Mesenchymal stem cell (in vitro differentiated cells and primary cell): ENCODE measurements around the gene RCN1.
"Not testable (repeated sequence)": the region's sequence is repeated elsewhere in the genome, so short reads cannot be mapped to it uniquely, and the experiment has no call there.

Experiments used
- DNase-seq: peaks from one replicate; pipeline ENCODE4 v3.0.0-alpha.2; 2013
- H2AFZ ChIP-seq: one replicate; pipeline ENCODE4 v1.6.1; 2013; ENCODE audit warnings: low read depth, mild to moderate bottlenecking, control low read depth, inconsistent platforms, low read length, moderate library complexity
- H2AK5ac ChIP-seq: 2 replicates; pipeline ENCODE4 v1.6.1; 2013; ENCODE audit warnings: low read length, moderate library complexity, mild to moderate bottlenecking, inconsistent platforms; ENCODE audit not compliant: severe bottlenecking
- H2BK120ac ChIP-seq: one replicate; pipeline ENCODE4 v1.6.1; 2013; ENCODE audit warnings: low read depth, mild to moderate bottlenecking, inconsistent platforms, low read length, moderate library complexity
- H2BK12ac ChIP-seq, 2 experiments: one replicate each; pipeline ENCODE4 v1.6.1; 2013; ENCODE audit warnings: inconsistent platforms in 2 of 2, low read length in 2 of 2, mild to moderate bottlenecking in 2 of 2, moderate library complexity in 2 of 2, control low read depth in 1 of 2
- H2BK15ac ChIP-seq: one replicate; pipeline ENCODE4 v1.6.1; 2013; ENCODE audit warnings: mild to moderate bottlenecking, low read depth, inconsistent platforms; ENCODE audit not compliant: poor library complexity, severe bottlenecking
- H2BK5ac ChIP-seq: 2 replicates; pipeline ENCODE4 v1.6.1; 2013; ENCODE audit warnings: low read depth, mild to moderate bottlenecking, low read length, control low read depth, inconsistent platforms; ENCODE audit not compliant: poor library complexity, severe bottlenecking
- H3K14ac ChIP-seq, 2 experiments: one replicate each; pipeline ENCODE4 v1.6.1; 2013; ENCODE audit warnings: inconsistent platforms in 2 of 2, low read length in 2 of 2, control low read depth in 1 of 2, mild to moderate bottlenecking in 1 of 2, moderate library complexity in 1 of 2
- H3K18ac ChIP-seq, 2 experiments: one replicate each; pipeline ENCODE4 v1.6.1; 2013; ENCODE audit warnings: inconsistent platforms in 2 of 2, low read length in 2 of 2, control low read depth in 1 of 2, low read depth in 1 of 2, mild to moderate bottlenecking in 1 of 2
- H3K23ac ChIP-seq, 2 experiments: one replicate each; pipeline ENCODE4 v1.6.1; 2013; ENCODE audit warnings: inconsistent platforms in 2 of 2, low read length in 2 of 2, mild to moderate bottlenecking in 2 of 2, moderate library complexity in 2 of 2, control low read depth in 1 of 2
- H3K27ac ChIP-seq: 2 replicates; pipeline ENCODE4 v1.5.1; 2013; ENCODE audit warnings: mild to moderate bottlenecking, moderate library complexity, low read length, control low read depth, inconsistent platforms; ENCODE audit not compliant: poor library complexity, severe bottlenecking
- H3K27me3 ChIP-seq, 2 experiments: 2 replicates each; pipeline versions ENCODE4 v1.6.1 to v1.7.0; 2013; ENCODE audit warnings: low read length in 2 of 2, mild to moderate bottlenecking in 2 of 2, moderate library complexity in 2 of 2, control low read depth in 1 of 2, inconsistent platforms in 1 of 2; ENCODE audit not compliant: control insufficient read depth in 1 of 2, insufficient read depth in 1 of 2
- H3K36me3 ChIP-seq, 2 experiments: 2 replicates each; pipeline versions ENCODE4 v1.6.1 to v1.7.0; 2013; ENCODE audit warnings: low read length in 2 of 2, control low read depth in 1 of 2, inconsistent platforms in 1 of 2, low read depth in 1 of 2, mild to moderate bottlenecking in 1 of 2; ENCODE audit not compliant: insufficient read depth in 2 of 2, control insufficient read depth in 1 of 2
- H3K4ac ChIP-seq, 2 experiments: one replicate each; pipeline ENCODE4 v1.6.1; 2013; ENCODE audit warnings: inconsistent platforms in 2 of 2, low read length in 2 of 2, mild to moderate bottlenecking in 2 of 2, moderate library complexity in 2 of 2, control low read depth in 1 of 2, low read depth in 1 of 2
- H3K4me1 ChIP-seq: 2 replicates; pipeline ENCODE4 v1.6.1; 2013; ENCODE audit warnings: low read depth, low read length, control low read depth; ENCODE audit not compliant: control insufficient read depth, insufficient read depth
- H3K4me2 ChIP-seq: 2 replicates; pipeline ENCODE4 v1.6.1; 2013; ENCODE audit warnings: low read length, mild to moderate bottlenecking, inconsistent platforms; ENCODE audit not compliant: poor library complexity, severe bottlenecking
- H3K4me3 ChIP-seq, 2 experiments: 2 replicates each; pipeline versions ENCODE4 v1.5.1 to v1.7.0; 2013; ENCODE audit warnings: low read length in 2 of 2, mild to moderate bottlenecking in 2 of 2, control low read depth in 1 of 2, low read depth in 1 of 2; ENCODE audit not compliant: insufficient read depth in 1 of 2
- H3K79me1 ChIP-seq: replicated peaks from 2 replicates; pipeline ENCODE4 v1.6.1; 2013; ENCODE audit warnings: mild to moderate bottlenecking, control low read depth, low read length, inconsistent platforms; ENCODE audit not compliant: poor library complexity, severe bottlenecking
- H3K9ac ChIP-seq: 2 replicates; pipeline ENCODE4 v1.7.0; 2013; ENCODE audit warnings: mild to moderate bottlenecking, low read length, moderate library complexity
- H3K9me3 ChIP-seq: 2 replicates; pipeline ENCODE4 v1.7.0; 2013; ENCODE audit warnings: mild to moderate bottlenecking, low read length; ENCODE audit not compliant: control insufficient read depth
- H4K8ac ChIP-seq: one replicate; pipeline ENCODE4 v1.6.1; 2013; ENCODE audit warnings: inconsistent platforms, mild to moderate bottlenecking, low read length, moderate library complexity
- H4K91ac ChIP-seq: one replicate; pipeline ENCODE4 v1.6.1; 2013; ENCODE audit warnings: mild to moderate bottlenecking, low read length, inconsistent platforms
- WGBS: methylation state at CpG from one replicate; pipeline ENCODE4 v1.1.7; 2013; ENCODE audit warnings: mixed read lengths; 5-methylcytosine and 5-hydroxymethylcytosine counted together

The RCN1 gene

DNA sequence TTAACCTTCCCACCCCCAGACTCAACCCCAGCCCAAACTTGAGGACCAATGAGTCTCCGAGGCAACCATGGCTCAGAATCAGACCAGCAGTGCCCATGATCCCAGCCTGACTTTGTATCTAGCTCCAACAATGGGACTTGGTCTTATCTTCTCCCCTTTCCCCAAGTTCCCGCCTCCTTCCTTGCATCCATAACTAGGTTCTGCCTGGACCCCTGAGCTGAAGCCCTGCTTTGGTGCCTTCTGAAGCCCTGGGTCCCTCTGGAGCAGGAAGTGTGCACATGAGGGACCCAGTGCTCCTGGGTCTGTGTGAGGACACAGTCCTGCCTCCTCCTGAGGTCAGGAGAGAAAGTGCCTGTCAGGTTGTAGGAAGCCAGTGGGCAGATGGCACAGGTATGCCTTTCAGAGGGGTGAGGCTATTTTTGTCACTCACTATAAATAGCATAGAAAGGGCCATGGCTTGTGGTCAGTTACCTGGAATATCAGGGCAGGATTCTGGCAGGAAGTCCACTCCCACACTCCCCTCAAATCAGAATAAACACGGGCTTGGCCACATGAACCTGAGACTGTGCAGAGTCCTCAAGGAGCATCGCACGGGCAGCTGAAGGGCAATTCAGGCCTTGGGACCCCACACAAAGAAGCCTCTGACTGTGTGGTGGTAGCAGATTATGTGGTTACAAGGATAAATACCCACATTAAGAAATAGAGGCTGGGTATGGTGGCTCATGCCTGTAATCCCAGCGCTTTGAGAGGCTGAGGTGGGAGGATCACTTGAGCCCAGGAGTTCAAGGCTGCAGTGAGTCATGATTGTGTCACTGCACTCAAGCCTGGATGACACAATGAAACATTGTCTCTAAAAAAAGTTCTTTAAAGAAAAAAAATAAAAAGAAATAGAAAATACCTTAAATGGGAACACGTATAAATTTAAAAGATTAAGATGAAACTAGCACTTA lies 27.4 kb downstream of the RCN1 start:
- Histone ChIP-seq H3K79me1 (no peaks in the 10 kb centered on the region), H4K91ac (no peak overlapping the region), H2BK12ac (no peak overlapping the region), H2AK5ac (no peak overlapping the region), H3K4ac (no peak overlapping the region), H3K36me3 (no peaks in the 10 kb centered on the region), H4K8ac (no peak overlapping the region), H3K14ac (no peak overlapping the region), H3K27me3 (peaks cover 0 to 18% of the 10 kb centered on the region in 2 experiments), H3K18ac (peak overlapping the region in 1 of 2 experiments; percentile 0), H3K4me3 (no peak overlapping the region), H3K9ac (no peak overlapping the region), H2BK120ac (no peak overlapping the region), H3K27ac (no peak overlapping the region), H2BK15ac (no peak overlapping the region), H3K9me3 (no peaks in the 10 kb centered on the region), H3K23ac (no peak overlapping the region), H2AFZ (no peak overlapping the region), H2BK5ac (no peak overlapping the region), H3K4me2 (no peak overlapping the region), H3K4me1 (peaks cover 2% of the 10 kb centered on the region)
- DNase-seq: peak; percentile 70
- WGBS: 44% methylated on average over 6 of the region's 7 CpGs

GRCh38 chr11:32119139-32119538 lies 28.3 kb downstream of the RCN1 start:
- not testable (repeated sequence) for H2BK15ac ChIP-seq, H2BK12ac ChIP-seq, DNase-seq, H3K4me2 ChIP-seq, H2AFZ ChIP-seq, H3K36me3 ChIP-seq, H3K27ac ChIP-seq, H4K91ac ChIP-seq, H4K8ac ChIP-seq, H3K79me1 ChIP-seq, H2AK5ac ChIP-seq, H3K23ac ChIP-seq, H3K4me3 ChIP-seq, H3K9ac ChIP-seq, H3K9me3 ChIP-seq, H3K4me1 ChIP-seq, H3K4ac ChIP-seq, H2BK120ac ChIP-seq, H3K18ac ChIP-seq, H3K14ac ChIP-seq, H2BK5ac ChIP-seq
- peaks cover 0 to 16% of the 10 kb centered on the region in 2 experiments for H3K27me3 ChIP-seq
- 98% methylated on average over 4 of the region's 5 CpGs for WGBS

DNA sequence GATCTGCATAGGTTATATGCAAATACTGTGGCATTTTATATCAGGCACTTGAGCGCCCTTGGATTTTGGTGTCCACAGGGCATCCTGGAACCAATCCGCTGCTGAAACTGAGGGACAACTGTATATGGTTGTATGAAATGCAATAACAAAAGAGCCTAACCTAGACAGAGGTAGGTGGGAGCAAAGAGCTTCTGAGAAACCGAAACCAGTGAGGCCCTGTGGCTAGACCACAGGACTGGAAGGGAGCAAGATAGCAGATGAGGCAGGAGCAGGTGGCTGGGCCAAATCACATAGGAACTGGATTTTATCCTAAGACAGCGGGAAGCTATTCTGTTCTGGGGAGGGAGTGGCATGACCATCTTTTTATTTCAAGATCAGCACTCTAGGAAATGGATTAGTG lies 30.1 kb downstream of the RCN1 start:
- H2AK5ac ChIP-seq: no peak overlapping the region

DNA sequence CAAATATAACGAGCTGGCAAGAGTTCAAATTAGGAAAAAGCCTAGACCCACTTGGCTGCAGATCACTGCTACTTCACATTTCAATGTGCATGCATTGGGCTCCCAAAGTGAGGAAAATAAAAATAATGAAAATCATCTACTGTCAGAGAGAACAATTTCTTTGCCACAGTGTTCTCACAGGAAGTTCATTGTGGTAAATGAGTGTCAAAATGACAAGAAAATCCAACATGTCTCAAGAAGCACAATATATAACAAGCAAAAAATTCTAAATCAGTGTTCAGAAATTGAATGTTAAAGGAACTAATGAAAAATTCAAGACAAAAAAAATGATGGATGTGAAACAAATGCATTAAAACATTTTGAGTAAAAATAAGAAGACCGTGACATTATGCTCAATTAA lies 31.3 kb downstream of the RCN1 start:
- H4K91ac ChIP-seq: no peak overlapping the region
- no peak overlapping the region for H2BK5ac ChIP-seq
- no peak overlapping the region for H3K14ac ChIP-seq
- H3K4me2 ChIP-seq: no peak overlapping the region
- H3K18ac ChIP-seq: no peak overlapping the region
- H3K4me1 ChIP-seq: peaks cover 2% of the 10 kb centered on the region
- H2AK5ac ChIP-seq: no peak overlapping the region
- H3K9me3 ChIP-seq: peaks cover under 1% of the 10 kb centered on the region
- WGBS: 86% methylated on average over 1 of the region's 2 CpGs
- H3K36me3 ChIP-seq: no peaks in the 10 kb centered on the region
- H3K27me3 ChIP-seq: peaks cover 9 to 33% of the 10 kb centered on the region in 2 experiments
- H2BK12ac ChIP-seq: no peak overlapping the region
- H3K79me1 ChIP-seq: no peaks in the 10 kb centered on the region
- no peak overlapping the region for H3K4ac ChIP-seq
- no peak overlapping the region for H2AFZ ChIP-seq
- H3K23ac ChIP-seq: no peak overlapping the region
- no peak overlapping the region for H3K9ac ChIP-seq
- no peak overlapping the region for H2BK120ac ChIP-seq
- DNase-seq: no peak
- H3K27ac ChIP-seq: no peak overlapping the region
- H2BK15ac ChIP-seq: no peak overlapping the region
- H3K4me3 ChIP-seq: no peak overlapping the region
- H4K8ac ChIP-seq: no peak overlapping the region

More for the DNA sequence above, 30.1 kb downstream of the RCN1 start:
- H3K4ac ChIP-seq: no peak overlapping the region
- H3K14ac ChIP-seq: no peak overlapping the region
- no peak overlapping the region for H4K91ac ChIP-seq
- no peak overlapping the region for H2AFZ ChIP-seq
- peaks cover 3 to 24% of the 10 kb centered on the region in 2 experiments for H3K27me3 ChIP-seq
- WGBS: 91% methylated on average over 4 of the region's 4 CpGs
- no peak overlapping the region for H3K23ac ChIP-seq
- H4K8ac ChIP-seq: no peak overlapping the region
- DNase-seq: no peak
- no peak overlapping the region for H3K9ac ChIP-seq
- H3K4me2 ChIP-seq: no peak overlapping the region
- no peak overlapping the region for H2BK12ac ChIP-seq
- H3K36me3 ChIP-seq: no peaks in the 10 kb centered on the region
- no peak overlapping the region for H2BK5ac ChIP-seq
- peaks cover 2% of the 10 kb centered on the region for H3K4me1 ChIP-seq
- H2BK15ac ChIP-seq: no peak overlapping the region
- H3K27ac ChIP-seq: no peak overlapping the region
- no peak overlapping the region for H3K18ac ChIP-seq
- no peaks in the 10 kb centered on the region for H3K9me3 ChIP-seq
- H3K79me1 ChIP-seq: no peaks in the 10 kb centered on the region
- no peak overlapping the region for H3K4me3 ChIP-seq
- no peak overlapping the region for H2BK120ac ChIP-seq
